ENCODE results near the gene GNB1L. TPM values are rescaled to one million over a fixed set of nuclear protein-coding genes. Genes with fewer than 3 reads are reported as not detected.
A peak's percentile ranks its signal among the peaks of the same experiment; 100 is the strongest.

GNB1L gene
- total and polyA plus RNA-seq, 2 experiments from 2014 or later: 14.3 to 16.5 TPM

DNA sequence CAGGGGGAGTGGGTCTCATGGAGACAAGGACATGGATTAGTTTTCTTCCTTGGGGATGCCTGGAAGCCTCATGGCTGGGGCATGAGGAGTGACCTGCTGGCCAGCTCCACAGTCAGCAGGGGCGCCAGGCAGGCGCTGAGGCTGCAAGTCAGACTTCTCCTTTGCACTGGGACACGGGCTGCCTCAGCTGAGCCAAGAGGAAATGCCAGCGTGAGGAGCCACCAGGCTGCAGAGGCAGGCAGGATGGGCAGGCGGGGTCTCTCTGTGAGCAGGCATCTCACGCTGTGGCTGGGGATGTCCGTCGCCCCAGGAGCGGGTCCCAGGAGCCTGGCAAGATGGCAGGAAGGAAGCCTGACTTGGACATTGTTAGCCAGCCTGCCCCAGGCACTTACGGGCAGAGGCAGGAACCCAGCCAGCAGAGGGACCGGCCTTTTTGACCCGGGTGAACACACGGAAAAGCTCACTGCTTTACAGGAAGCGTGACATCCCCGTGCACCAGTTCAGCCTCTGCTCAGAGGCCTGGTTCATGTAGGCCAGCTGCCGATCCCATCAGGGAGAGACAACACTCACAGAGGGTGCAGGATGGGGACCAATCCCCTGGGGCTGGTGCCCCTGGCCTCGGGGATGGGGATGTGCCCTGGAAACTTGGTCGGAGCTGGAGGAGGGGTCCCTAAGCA lies 10.2 kb downstream of the GNB1L start:
- Histone ChIP-seq H4K20me1 (ENCODE audit: insufficient read depth) (no peaks in the 10 kb centered on the region), H3K9ac (peak overlapping the region; percentile 71)

GRCh38 chr22:19843857-19844376 lies 10.8 kb downstream of the GNB1L start:
- Histone ChIP-seq H3K9ac (peak overlapping the region; percentile 71), H3K4me2 (ENCODE audit: unreplicated experiment) (peak overlapping the region; percentile 65), H4K20me1 (ENCODE audit: insufficient read depth) (no peaks in the 10 kb centered on the region), H3K4me1 (ENCODE audit: insufficient read depth) (peaks cover 15% of the 10 kb centered on the region), H3K27ac (peak overlapping the region; percentile 89), H3K79me2 (ENCODE audit: insufficient read depth) (peaks cover 51% of the 10 kb centered on the region), H3K36me3 (ENCODE audit: low read depth) (no peaks in the 10 kb centered on the region), H3K4me3 (0 out of 2 replicates have a peak overlapping the region, but pooled peaks have one; percentile 28), H3K27me3 (replicated peaks; ENCODE audit: insufficient read depth) (no peaks in the 10 kb centered on the region), H3K9me2 (ENCODE audit: insufficient read depth) (no peaks in the 10 kb centered on the region), H2AFZ (peak overlapping the region; percentile 59), H3K9me3 (ENCODE audit: low read depth) (no peaks in the 10 kb centered on the region), H3F3A (ENCODE audit: insufficient read depth) (peaks cover 29% of the 10 kb centered on the region)
- TF ChIP-seq EZH2phosphoT487 (IDR thresholded peaks at IDR 0.05; ENCODE audit: insufficient read depth, low read depth): no peak
- no peak for TF ChIP-seq EZH2 (IDR thresholded peaks at IDR 0.05; ENCODE audit: insufficient read depth, poor library complexity, severe bottlenecking)
- in situ Hi-C loops (cut with MboI): no loop called here
- WGBS, 2 experiments (ENCODE audit: low coverage in 1 of 2, low lambda C conversion rate in 2 of 2, missing lambda C conversion rate in 2 of 2): 17 to 26% methylated on average over 11 of the region's 11 CpGs
- DNase-seq: no peak

More for the DNA sequence above, 10.2 kb downstream of the GNB1L start:
- Histone ChIP-seq H3K4me2 (ENCODE audit: unreplicated experiment) (peak overlapping the region; percentile 65), H3K9me3 (ENCODE audit: low read depth) (no peaks in the 10 kb centered on the region), H3K27ac (peak overlapping the region; percentile 89), H3K36me3 (ENCODE audit: low read depth) (no peaks in the 10 kb centered on the region), H3K4me3 (0 out of 2 replicates have a peak overlapping the region, but pooled peaks have one; percentile 28), H3F3A (ENCODE audit: insufficient read depth) (peaks cover 35% of the 10 kb centered on the region), H3K79me2 (ENCODE audit: insufficient read depth) (peaks cover 57% of the 10 kb centered on the region), H3K27me3 (replicated peaks; ENCODE audit: insufficient read depth) (no peaks in the 10 kb centered on the region), H3K4me1 (ENCODE audit: insufficient read depth) (peaks cover 21% of the 10 kb centered on the region), H3K9me2 (ENCODE audit: insufficient read depth) (no peaks in the 10 kb centered on the region), H2AFZ (peak overlapping the region; percentile 59)
- in situ Hi-C loops (cut with MboI): no loop called here
- no peak for TF ChIP-seq EZH2phosphoT487 (IDR thresholded peaks at IDR 0.05; ENCODE audit: insufficient read depth, low read depth)
- TF ChIP-seq EZH2 (IDR thresholded peaks at IDR 0.05; ENCODE audit: insufficient read depth, poor library complexity, severe bottlenecking): no peak
- peak; percentile 96 for DNase-seq
- 10 to 18% methylated on average over 17 to 18 of the region's 18 CpGs for WGBS, 2 experiments (ENCODE audit: low coverage in 1 of 2, low lambda C conversion rate in 2 of 2, missing lambda C conversion rate in 2 of 2)

- H3K27me3 ChIP-seq (replicated peaks; ENCODE audit: insufficient read depth): no peaks in the 10 kb centered on the region
- H3K79me2 ChIP-seq (ENCODE audit: insufficient read depth): peaks cover 44% of the 10 kb centered on the region
- no peak overlapping the region for H3K4me2 ChIP-seq (ENCODE audit: unreplicated experiment)
- no peak for DNase-seq
- H3K9me3 ChIP-seq (ENCODE audit: low read depth): no peaks in the 10 kb centered on the region
- H3K27ac ChIP-seq: peak overlapping the region; percentile 89
- peak overlapping the region; percentile 71; the same call in 1 of the 2 replicates for H3K9ac ChIP-seq
- TF ChIP-seq EZH2phosphoT487 (IDR thresholded peaks at IDR 0.05; ENCODE audit: insufficient read depth, low read depth) (no peak), EZH2 (IDR thresholded peaks at IDR 0.05; ENCODE audit: insufficient read depth, poor library complexity, severe bottlenecking) (no peak)
- peaks cover 14% of the 10 kb centered on the region for H3K4me1 ChIP-seq (ENCODE audit: insufficient read depth)
- no peak overlapping the region for H2AFZ ChIP-seq
- H3K36me3 ChIP-seq (ENCODE audit: low read depth): no peaks in the 10 kb centered on the region
- no peak overlapping the region for H3K4me3 ChIP-seq
- WGBS, 2 experiments (ENCODE audit: low coverage in 1 of 2, low lambda C conversion rate in 2 of 2, missing lambda C conversion rate in 2 of 2): 92 to 94% methylated on average over 26 to 27 of the region's 27 CpGs
- in situ Hi-C loops (cut with MboI): no loop called here
- H3K9me2 ChIP-seq (ENCODE audit: insufficient read depth): no peaks in the 10 kb centered on the region
- peaks cover 23% of the 10 kb centered on the region for H3F3A ChIP-seq (ENCODE audit: insufficient read depth)
- no peaks in the 10 kb centered on the region for H4K20me1 ChIP-seq (ENCODE audit: insufficient read depth)
These were observed 11.4 kb downstream of the GNB1L start for GRCh38 chr22:19843107-19843856.

DNA sequence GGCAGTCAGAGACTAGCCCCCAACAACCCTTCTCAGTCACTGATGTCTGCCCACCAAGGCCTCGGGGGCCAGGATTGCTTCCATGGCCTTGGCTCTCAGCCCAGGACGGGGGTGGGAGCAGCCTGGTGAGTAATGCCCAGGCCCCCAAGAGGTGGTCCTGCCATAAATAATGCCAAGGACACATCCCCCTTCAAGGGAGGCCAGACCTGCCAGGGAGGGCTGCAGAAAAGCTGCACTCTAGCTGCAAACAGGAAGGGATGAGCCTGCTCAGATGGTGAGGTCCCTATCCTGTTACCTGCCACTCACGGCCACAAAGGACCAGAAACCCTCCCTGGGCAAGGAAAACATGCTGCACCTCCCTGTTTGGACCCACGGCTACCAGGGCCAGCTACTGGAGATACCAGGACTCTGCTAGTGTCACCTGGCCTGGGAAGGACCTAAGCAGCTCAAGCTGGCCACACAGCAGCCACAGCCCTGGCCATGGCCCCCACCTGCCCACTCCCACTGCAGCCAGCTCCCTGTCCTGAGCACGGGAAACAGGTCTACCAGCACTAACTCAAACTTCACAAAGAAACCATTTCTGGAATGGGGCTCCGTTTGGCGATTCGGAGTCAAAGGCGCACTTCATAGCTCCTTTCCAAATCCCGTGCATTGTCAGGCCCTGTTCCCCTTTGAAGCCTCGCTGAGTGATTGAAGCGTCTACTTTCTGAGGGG lies 12.1 kb downstream of the GNB1L start:
- no peak overlapping the region for H2AFZ ChIP-seq
- no peaks in the 10 kb centered on the region for H3K9me3 ChIP-seq (ENCODE audit: low read depth)
- no peaks in the 10 kb centered on the region for H3K9me2 ChIP-seq (ENCODE audit: insufficient read depth)
- no peak for TF ChIP-seq EZH2phosphoT487 (IDR thresholded peaks at IDR 0.05; ENCODE audit: insufficient read depth, low read depth)
- TF ChIP-seq EZH2 (IDR thresholded peaks at IDR 0.05; ENCODE audit: insufficient read depth, poor library complexity, severe bottlenecking): no peak
- H3K27ac ChIP-seq: no peak overlapping the region
- no peaks in the 10 kb centered on the region for H3K36me3 ChIP-seq (ENCODE audit: low read depth)
- H3K4me3 ChIP-seq: no peak overlapping the region
- H3K4me1 ChIP-seq (ENCODE audit: insufficient read depth): peaks cover 14% of the 10 kb centered on the region
- in situ Hi-C loops (cut with MboI): no loop called here
- no peaks in the 10 kb centered on the region for H3K27me3 ChIP-seq (replicated peaks; ENCODE audit: insufficient read depth)
- no peak for DNase-seq
- H3K79me2 ChIP-seq (ENCODE audit: insufficient read depth): peaks cover 44% of the 10 kb centered on the region
- H3K4me2 ChIP-seq (ENCODE audit: unreplicated experiment): no peak overlapping the region
- H3K9ac ChIP-seq: no peak overlapping the region
- WGBS, 2 experiments (ENCODE audit: low coverage in 1 of 2, low lambda C conversion rate in 2 of 2, missing lambda C conversion rate in 2 of 2): 93 to 95% methylated on average over 11 to 12 of the region's 12 CpGs
- H4K20me1 ChIP-seq (ENCODE audit: insufficient read depth): no peaks in the 10 kb centered on the region
- peaks cover 17% of the 10 kb centered on the region for H3F3A ChIP-seq (ENCODE audit: insufficient read depth)

Measured in GM23248 (cell line).